NCI-H2196 treated with DMSO at 0.1 percent for 48 hours (cell line): ENCODE data around the gene CEP19.

ENCODE experiments used
- DNase-seq: peaks from one replicate; lab custom pipeline; 2025; ENCODE audit not compliant: unreplicated experiment; lab: John Stamatoyannopoulos, UW

CEP19 gene

GRCh38 chr3:196712514-196713413, 714 bp upstream of the CEP19 start:
- DNase-seq = peak; percentile 62

- no peak for DNase-seq
Measured at GRCh38 chr3:196708467-196708866, 3.6 kb downstream of the CEP19 start.

GRCh38 chr3:196707566-196707965, 4.5 kb downstream of the CEP19 start:
- DNase-seq = no peak

- DNase-seq = no peak
Measured at GRCh38 chr3:196706731-196707130, 5.3 kb downstream of the CEP19 start.

- no peak for DNase-seq
Measured at GRCh38 chr3:196706327-196706726, 5.7 kb downstream of the CEP19 start.

- DNase-seq = no peak
Measured at GRCh38 chr3:196700801-196701200, 11.2 kb downstream of the CEP19 start.

GRCh38 chr3:196699749-196700148, 12.3 kb downstream of the CEP19 start:
- no peak for DNase-seq

GRCh38 chr3:196697270-196697669, 14.8 kb downstream of the CEP19 start:
- DNase-seq = no peak

- DNase-seq = no peak
Measured at GRCh38 chr3:196695849-196696226, 16.2 kb downstream of the CEP19 start.

GRCh38 chr3:196694941-196695848, 16.9 kb downstream of the CEP19 start:
- DNase-seq = no peak

GRCh38 chr3:196694202-196694638, 17.8 kb downstream of the CEP19 start:
- DNase-seq = peak; percentile 29

GRCh38 chr3:196691386-196691785, 20.7 kb downstream of the CEP19 start:
- DNase-seq = no peak

- no peak for DNase-seq
Measured at GRCh38 chr3:196689941-196690660, 21.9 kb downstream of the CEP19 start.

- no peak for DNase-seq
Measured at GRCh38 chr3:196688349-196688748, 23.7 kb downstream of the CEP19 start.

GRCh38 chr3:196686436-196686835, 25.6 kb downstream of the CEP19 start:
- no peak for DNase-seq

- DNase-seq = peak; percentile 65
Measured at GRCh38 chr3:196684548-196685407, 27.3 kb downstream of the CEP19 start.

GRCh38 chr3:196677931-196678330, 34.1 kb downstream of the CEP19 start:
- no peak for DNase-seq

- DNase-seq = no peak
Measured at GRCh38 chr3:196677353-196677752, 34.7 kb downstream of the CEP19 start.

GRCh38 chr3:196673632-196674031, 38.4 kb downstream of the CEP19 start:
- DNase-seq = no peak

GRCh38 chr3:196670339-196670738, 41.7 kb downstream of the CEP19 start:
- DNase-seq = no peak
